ENCODE measurements around the gene PTPN6.

PTPN6 gene

GRCh38 chr12:6923003-6923732 lies 28.0 kb upstream of the PTPN6 start:
- DNase-seq (ENCODE audit: low spot score) = no peak

DNA sequence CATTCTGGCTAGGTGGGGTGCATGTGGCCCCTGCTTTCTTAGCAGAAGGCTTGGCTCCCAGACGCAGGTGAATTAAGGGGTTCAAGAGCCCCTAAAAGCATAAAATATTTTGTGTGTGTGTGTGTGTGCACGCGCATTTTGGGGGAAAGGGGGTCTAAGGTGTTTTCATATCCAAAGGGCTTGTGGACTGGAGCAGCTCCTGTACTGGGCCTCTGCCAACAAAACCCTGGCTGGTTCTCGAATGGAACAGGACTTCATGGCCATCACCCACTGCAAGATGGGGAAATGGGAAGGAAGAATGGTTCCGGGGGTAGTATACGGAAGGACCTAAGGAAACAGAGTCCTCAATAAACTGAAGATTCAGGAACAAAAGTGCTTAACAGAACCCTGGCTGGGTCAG lies 27.3 kb upstream of the PTPN6 start:
- DNase-seq (ENCODE audit: low spot score) = no peak

DNA sequence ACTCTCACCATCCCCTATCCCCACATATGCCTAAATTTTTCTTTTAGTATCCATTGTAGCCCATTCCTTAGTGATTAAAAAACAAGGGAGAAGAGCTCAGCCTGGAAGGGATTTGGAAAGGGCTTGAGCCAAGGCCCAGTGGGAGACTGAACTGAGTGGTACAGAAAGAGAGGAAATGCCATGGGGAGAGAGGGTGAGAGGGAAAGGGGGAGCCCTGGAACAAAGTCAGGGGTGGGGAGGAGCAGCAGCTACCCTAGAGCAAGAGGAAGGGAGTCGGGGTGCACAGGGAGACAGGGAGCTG lies 26.0 kb upstream of the PTPN6 start:
- no peak for DNase-seq (ENCODE audit: low spot score)

DNA sequence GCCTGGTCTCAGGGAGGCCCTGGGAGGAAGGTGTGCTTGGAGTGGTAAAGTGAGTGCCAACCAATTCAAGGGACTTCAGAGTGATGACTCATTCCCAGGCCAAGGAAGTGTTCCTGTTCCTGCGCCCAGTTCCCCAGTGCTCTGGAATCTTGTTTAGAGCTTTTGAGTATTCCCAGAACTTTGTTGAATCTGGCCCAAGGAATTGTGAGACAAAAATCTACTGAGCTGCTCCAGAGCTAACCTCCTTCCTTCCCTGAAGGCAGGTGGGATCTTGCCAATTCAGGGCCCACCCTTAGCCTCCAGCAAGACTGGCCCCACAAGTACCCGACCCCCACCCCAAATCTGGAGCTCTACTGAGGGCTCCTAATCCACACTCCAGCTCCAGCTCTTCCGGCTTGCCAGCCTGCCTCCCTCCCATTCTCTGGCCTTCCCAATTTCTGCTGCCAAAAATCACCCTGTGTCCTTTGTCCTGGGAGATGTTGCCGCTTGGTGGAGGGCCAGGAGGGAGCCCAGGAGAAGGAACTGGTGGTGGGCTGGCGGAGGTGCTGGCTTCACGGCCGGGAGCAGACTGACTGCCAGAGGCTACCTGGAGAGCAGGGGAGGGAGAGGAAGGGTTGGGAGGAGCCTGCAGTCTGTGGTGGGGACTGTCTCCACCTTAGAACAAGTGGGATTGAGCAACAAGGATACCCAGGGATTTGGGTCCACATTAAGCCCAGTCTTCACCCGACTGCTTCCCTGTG lies 25.4 kb upstream of the PTPN6 start:
- no peak for DNase-seq (ENCODE audit: low spot score)

DNA sequence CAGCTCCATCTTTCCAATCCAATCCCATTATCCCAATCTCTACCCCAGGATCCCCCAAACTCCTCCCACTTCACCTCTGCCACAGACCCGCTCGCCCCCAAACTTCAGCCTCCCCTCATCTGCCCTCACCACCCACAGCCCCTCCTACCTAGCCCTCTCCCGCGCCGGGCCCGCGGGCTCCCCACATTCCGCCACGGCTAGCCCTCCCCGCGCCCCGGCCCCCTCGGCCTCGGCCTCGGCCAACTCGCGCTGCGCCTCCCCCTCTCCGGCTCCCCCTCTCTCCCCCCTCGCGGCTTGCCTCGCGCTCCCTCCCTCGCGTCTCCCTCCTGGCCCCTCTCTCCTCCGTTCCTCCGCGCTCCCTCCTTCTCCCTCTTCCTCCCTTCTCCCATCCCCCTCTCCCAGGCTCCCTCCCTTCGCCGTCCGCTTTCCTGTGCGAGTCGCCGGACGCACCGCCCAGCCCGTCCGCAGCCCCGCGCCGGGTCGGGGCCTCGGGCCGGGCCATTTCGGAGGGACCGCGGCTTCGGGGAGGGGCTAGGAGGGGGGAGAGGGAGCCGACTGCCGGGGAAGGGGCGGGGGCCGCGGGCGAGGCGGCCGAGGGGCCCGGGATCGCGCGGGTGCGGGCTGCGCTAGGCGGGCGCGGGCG lies 23.7 kb upstream of the PTPN6 start, which contains the start of gene ATN1:
Gene ATN1 (plus strand): TSS at position 581 of the 643 bp plus-strand sequence. CDS start 6,043 bp downstream, outside the sequence.
- peak; percentile 85 for DNase-seq (ENCODE audit: low spot score)

- peak; percentile 67 for DNase-seq (ENCODE audit: low spot score)
These were observed 23.0 kb upstream of the PTPN6 start for GRCh38 chr12:6928022-6928702.

- no peak for DNase-seq (ENCODE audit: low spot score)
These were observed 22.3 kb upstream of the PTPN6 start for GRCh38 chr12:6928703-6929407.

DNA sequence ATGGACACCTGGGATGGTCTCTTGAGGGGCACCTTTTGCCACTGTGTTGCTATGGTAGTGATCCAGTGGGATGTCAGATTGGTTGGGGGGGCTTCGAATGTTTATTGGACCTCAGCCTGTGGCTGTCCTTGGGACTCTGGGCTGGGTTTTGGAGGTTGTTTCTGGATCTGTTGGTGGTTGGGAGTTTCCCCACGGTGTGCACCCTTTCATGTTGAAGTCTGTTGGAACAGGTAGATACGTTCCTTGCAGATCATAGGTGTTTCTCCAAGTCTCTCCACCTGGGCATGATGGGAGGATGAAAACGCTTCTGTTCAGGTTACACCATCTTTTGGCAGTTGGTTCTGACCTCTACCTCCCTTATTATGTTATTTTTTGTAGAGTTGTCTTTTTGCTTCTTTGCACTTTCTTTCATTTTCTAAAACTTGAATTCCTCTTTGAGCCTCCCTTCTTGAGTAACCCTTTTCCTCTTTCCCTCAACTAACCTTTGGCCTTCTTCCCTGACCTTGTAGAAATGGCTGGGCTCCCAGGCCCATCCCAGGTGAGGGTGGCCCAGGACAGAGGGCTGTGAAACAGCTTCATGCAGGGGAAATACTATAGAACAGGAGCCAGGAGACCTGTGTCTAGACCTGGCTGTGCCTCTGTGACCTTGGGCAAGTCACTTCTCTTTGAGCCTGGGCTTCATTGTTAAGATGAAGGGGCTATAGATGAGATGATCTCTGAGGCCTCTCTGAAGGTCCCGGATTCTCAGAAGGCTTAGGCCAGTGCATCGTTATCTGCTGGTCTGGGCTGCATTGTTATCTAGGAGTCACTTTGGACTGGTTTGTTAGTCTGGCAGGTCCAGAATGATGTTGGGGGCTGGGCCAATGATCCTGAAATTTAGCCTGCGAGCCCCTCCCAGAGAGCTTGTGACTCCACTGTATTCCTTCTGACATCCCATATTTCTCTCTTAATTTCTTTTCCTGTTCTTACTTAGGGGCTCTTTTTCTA lies 21.4 kb upstream of the PTPN6 start:
- no peak for DNase-seq (ENCODE audit: low spot score)

GRCh38 chr12:6932766-6933165 lies 18.4 kb upstream of the PTPN6 start:
- no peak for DNase-seq (ENCODE audit: low spot score)

GRCh38 chr12:6934110-6934509 lies 17.0 kb upstream of the PTPN6 start:
- no peak for DNase-seq (ENCODE audit: low spot score)

GRCh38 chr12:6935371-6936193 lies 15.6 kb upstream of the PTPN6 start:
- no peak for DNase-seq (ENCODE audit: low spot score)

GRCh38 chr12:6936194-6936635 lies 14.9 kb upstream of the PTPN6 start:
- DNase-seq (ENCODE audit: low spot score) = no peak

DNA sequence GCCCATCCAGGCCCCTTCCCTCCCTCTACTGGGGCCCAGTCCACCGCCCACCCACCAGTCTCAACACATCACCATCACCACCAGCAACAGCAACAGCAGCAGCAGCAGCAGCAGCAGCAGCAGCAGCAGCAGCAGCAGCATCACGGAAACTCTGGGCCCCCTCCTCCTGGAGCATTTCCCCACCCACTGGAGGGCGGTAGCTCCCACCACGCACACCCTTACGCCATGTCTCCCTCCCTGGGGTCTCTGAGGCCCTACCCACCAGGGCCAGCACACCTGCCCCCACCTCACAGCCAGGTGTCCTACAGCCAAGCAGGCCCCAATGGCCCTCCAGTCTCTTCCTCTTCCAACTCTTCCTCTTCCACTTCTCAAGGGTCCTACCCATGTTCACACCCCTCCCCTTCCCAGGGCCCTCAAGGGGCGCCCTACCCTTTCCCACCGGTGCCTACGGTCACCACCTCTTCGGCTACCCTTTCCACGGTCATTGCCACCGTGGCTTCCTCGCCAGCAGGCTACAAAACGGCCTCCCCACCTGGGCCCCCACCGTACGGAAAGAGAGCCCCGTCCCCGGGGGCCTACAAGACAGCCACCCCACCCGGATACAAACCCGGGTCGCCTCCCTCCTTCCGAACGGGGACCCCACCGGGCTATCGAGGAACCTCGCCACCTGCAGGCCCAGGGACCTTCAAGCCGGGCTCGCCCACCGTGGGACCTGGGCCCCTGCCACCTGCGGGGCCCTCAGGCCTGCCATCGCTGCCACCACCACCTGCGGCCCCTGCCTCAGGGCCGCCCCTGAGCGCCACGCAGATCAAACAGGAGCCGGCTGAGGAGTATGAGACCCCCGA lies 14.3 kb upstream of the PTPN6 start:
- DNase-seq (ENCODE audit: low spot score) = no peak

- DNase-seq (ENCODE audit: low spot score) = peak; percentile 93
These were observed 13.4 kb upstream of the PTPN6 start for GRCh38 chr12:6937481-6938352.

GRCh38 chr12:6938353-6939190 lies 12.6 kb upstream of the PTPN6 start:
- no peak for DNase-seq (ENCODE audit: low spot score)

- DNase-seq (ENCODE audit: low spot score) = no peak
These were observed 12.0 kb upstream of the PTPN6 start for GRCh38 chr12:6939191-6939540.

DNA sequence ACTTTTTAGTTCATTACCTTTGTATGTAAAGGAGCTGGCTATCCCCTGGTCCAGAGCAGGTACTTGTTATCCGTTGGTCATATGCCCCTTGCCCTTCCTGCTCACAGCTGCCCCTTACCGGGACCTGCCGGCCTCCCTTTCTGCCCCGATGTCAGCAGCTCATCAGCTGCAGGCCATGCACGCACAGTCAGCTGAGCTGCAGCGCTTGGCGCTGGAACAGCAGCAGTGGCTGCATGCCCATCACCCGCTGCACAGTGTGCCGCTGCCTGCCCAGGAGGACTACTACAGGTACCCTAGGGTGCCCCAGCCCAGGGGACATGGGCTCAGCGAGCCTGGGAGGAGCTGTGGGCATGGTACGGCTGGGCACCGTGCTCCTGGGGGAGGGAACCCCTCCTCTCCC lies 9.9 kb upstream of the PTPN6 start:
- no peak for DNase-seq (ENCODE audit: low spot score)
